ENCODE measurements around the gene FHIP1B.

GRCh38 chr11:6269994-6270393 lies 35.6 kb upstream of the FHIP1B start:
- TF ChIP-seq CTCF (IDR thresholded peaks at IDR 0.05; ENCODE audit: poor library complexity, severe bottlenecking) (no peak), MXI1 (conservative IDR thresholded peaks at IDR 0.05; ENCODE audit: poor library complexity, severe bottlenecking) (no peak), POLR2AphosphoS5 (IDR thresholded peaks at IDR 0.05) (no peak)

Measured in neural cell (in vitro differentiated cells).